IMR-90 (cell line): ENCODE data around the gene GTF2A1L. TPM values are rescaled to one million over a fixed set of nuclear protein-coding genes. Genes with fewer than 3 reads are reported as not detected.

Experiments
- ATAC-seq: fragments of 200-7000 bp; cut with Tn5 transposase; 2 replicates; pipeline ENCODE4 v1.9.1; 2020; ENCODE audit warnings: low read depth, mild to moderate bottlenecking, moderate library complexity
- BruUV-seq: library from RNA; stranded (reverse); fragments of 400-500 nt; replicated peaks from 2 replicates; lab custom pipeline; 2021; lab: Mats Ljungman, UMichigan
- CTCF ChIA-PET: fragments of 300-600 bp; formaldehyde crosslinking; extraction: SDS; loops from one replicate; lab custom pipeline; 2021; ENCODE audit warnings: antibody characterized with exemption; lab: Yijun Ruan, JAX
- POLR2A ChIA-PET: fragments of 300-600 bp; sonication (Branson Sonifier 250); formaldehyde crosslinking; loops from one replicate; lab custom pipeline; 2022; ENCODE audit warnings: antibody characterized with exemption; ENCODE audit not compliant: unreplicated experiment; lab: Charles Lee
- DNase-seq: peaks from one replicate; pipeline ENCODE4 v3.0.0; 2013
- H2AFZ ChIP-seq: replicated peaks from 2 replicates; pipeline ENCODE3; 2013; ENCODE audit warnings: low read length, mild to moderate bottlenecking; ENCODE audit not compliant: poor library complexity
- H2AK5ac ChIP-seq: 2 replicates; pipeline ENCODE4 v1.6.1; 2013; ENCODE audit warnings: low read depth, low read length, inconsistent platforms
- H2AK9ac ChIP-seq: replicated peaks from 2 replicates; pipeline ENCODE3; 2013; ENCODE audit warnings: mild to moderate bottlenecking, low read depth, low read length, moderate library complexity; ENCODE audit not compliant: poor library complexity
- H2BK120ac ChIP-seq: 2 replicates; pipeline ENCODE4 v1.6.1; 2013; ENCODE audit warnings: low read depth, low read length, inconsistent platforms
- H2BK15ac ChIP-seq: 3 replicates; pipeline ENCODE4 v1.6.1; 2013; ENCODE audit warnings: low read depth, low read length, inconsistent platforms
- H2BK20ac ChIP-seq: 2 replicates; pipeline ENCODE4 v1.6.1; 2013; ENCODE audit warnings: low read depth, mild to moderate bottlenecking, inconsistent platforms, low read length, moderate library complexity
- H2BK5ac ChIP-seq: 2 replicates; pipeline ENCODE4 v1.6.1; 2013; ENCODE audit warnings: mild to moderate bottlenecking, low read depth, low read length, inconsistent platforms; ENCODE audit not compliant: poor library complexity, severe bottlenecking
- H3K14ac ChIP-seq: replicated peaks from 2 replicates; pipeline ENCODE4 v1.6.1; 2013; ENCODE audit warnings: low read depth, low read length, inconsistent platforms
- H3K18ac ChIP-seq: 2 replicates; pipeline ENCODE4 v1.6.1; 2013; ENCODE audit warnings: low read depth, low read length, control low read depth
- H3K23ac ChIP-seq: 2 replicates; pipeline ENCODE4 v1.6.1; 2013; ENCODE audit warnings: low read depth, low read length, inconsistent platforms
- H3K27ac ChIP-seq: 2 replicates; pipeline ENCODE4 v1.5.1; 2013; ENCODE audit warnings: mild to moderate bottlenecking, control low read depth, low read length; ENCODE audit not compliant: insufficient read depth
- H3K27me3 ChIP-seq: 2 replicates; pipeline ENCODE4 v1.6.1; 2013; ENCODE audit warnings: low read length; ENCODE audit not compliant: control insufficient read depth, insufficient read depth
- H3K36me3 ChIP-seq: 2 replicates; pipeline ENCODE4 v1.6.1; 2013; ENCODE audit warnings: low read length, mixed read lengths; ENCODE audit not compliant: control insufficient read depth, insufficient read depth
- H3K4ac ChIP-seq: 2 replicates; pipeline ENCODE4 v1.6.1; 2013; ENCODE audit warnings: low read depth, low read length, inconsistent platforms
- H3K4me1 ChIP-seq: 2 replicates; pipeline ENCODE4 v1.6.1; 2013; ENCODE audit warnings: low read length, mixed read lengths; ENCODE audit not compliant: control insufficient read depth, insufficient read depth
- H3K4me2 ChIP-seq: 2 replicates; pipeline ENCODE4 v1.6.1; 2013; ENCODE audit warnings: low read depth, mild to moderate bottlenecking, control low read depth, low read length, moderate library complexity
- H3K4me3 ChIP-seq: 2 replicates; pipeline ENCODE4 v1.5.1; 2013; ENCODE audit warnings: low read depth, mild to moderate bottlenecking, control low read depth, low read length, moderate library complexity; ENCODE audit not compliant: insufficient read depth
- H3K56ac ChIP-seq: 2 replicates; pipeline ENCODE4 v1.6.1; 2013; ENCODE audit warnings: low read length, inconsistent platforms; ENCODE audit not compliant: insufficient read depth; ENCODE audit errors: extremely low read depth
- H3K79me1 ChIP-seq, 2 experiments: 2 replicates each; pipeline ENCODE4 v1.6.1; 2013; ENCODE audit warnings: low read length in 2 of 2, inconsistent platforms in 1 of 2, low read depth in 1 of 2
- H3K9ac ChIP-seq: 2 replicates; pipeline ENCODE4 v1.6.1; 2013; ENCODE audit warnings: low read depth, low read length, control low read depth
- H3K9me1 ChIP-seq: 2 replicates; pipeline ENCODE4 v1.6.1; 2013; ENCODE audit warnings: low read length, inconsistent platforms; ENCODE audit not compliant: insufficient read depth
- H3K9me3 ChIP-seq: 2 replicates; pipeline ENCODE4 v1.6.1; 2013; ENCODE audit warnings: low read length; ENCODE audit not compliant: control insufficient read depth, insufficient read depth
- H4K20me1 ChIP-seq: 2 replicates; pipeline ENCODE4 v1.6.1; 2013; ENCODE audit warnings: low read length, inconsistent platforms; ENCODE audit not compliant: insufficient read depth
- H4K5ac ChIP-seq: 2 replicates; pipeline ENCODE4 v1.6.1; 2013; ENCODE audit warnings: mild to moderate bottlenecking, low read depth, low read length, control low read depth
- H4K8ac ChIP-seq, 2 experiments: 2 replicates each; pipeline ENCODE4 v1.6.1; 2013; ENCODE audit warnings: low read depth in 2 of 2, low read length in 2 of 2, control low read depth in 1 of 2, inconsistent platforms in 1 of 2
- H4K91ac ChIP-seq: 2 replicates; pipeline ENCODE4 v1.6.1; 2013; ENCODE audit warnings: low read depth, low read length, inconsistent platforms; ENCODE audit not compliant: insufficient read depth
- BHLHE40 ChIP-seq: fragments of 150-350 bp; IDR thresholded peaks from 2 replicates; pipeline ENCODE4 v1.6.1; 2016; ENCODE audit warnings: mild to moderate bottlenecking, low read depth, low read length
- CEBPB ChIP-seq: IDR thresholded peaks from 2 replicates; pipeline ENCODE4 v1.6.1; 2012; ENCODE audit warnings: low read depth, low read length, improper control_type of control experiment
- CHD1 ChIP-seq: IDR thresholded peaks from 2 replicates; pipeline ENCODE4 v1.6.1; 2012; ENCODE audit warnings: low read depth, low read length, improper control_type of control experiment
- FOS ChIP-seq: fragments of 150-350 bp; IDR thresholded peaks from 2 replicates; pipeline ENCODE4 v1.6.1; 2016; ENCODE audit warnings: low read depth, low read length
- MAFK ChIP-seq: IDR thresholded peaks from 2 replicates; pipeline ENCODE4 v1.6.1; 2012; ENCODE audit warnings: low read depth, low read length, improper control_type of control experiment
- MAZ ChIP-seq: IDR thresholded peaks from 2 replicates; pipeline ENCODE4 v1.6.1; 2012; ENCODE audit warnings: low read depth, mild to moderate bottlenecking, low read length, improper control_type of control experiment, moderate library complexity, borderline replicate concordance
- MXI1 ChIP-seq: IDR thresholded peaks from 2 replicates; pipeline ENCODE4 v1.6.1; 2012; ENCODE audit warnings: low read depth, mild to moderate bottlenecking, low read length, moderate library complexity, borderline replicate concordance
- POLR2A ChIP-seq: IDR thresholded peaks from 2 replicates; pipeline ENCODE4 v1.6.1; 2012; ENCODE audit warnings: mild to moderate bottlenecking, low read depth, low read length
- RAD21 ChIP-seq: IDR thresholded peaks from 2 replicates; pipeline ENCODE4 v1.6.1; 2012; ENCODE audit warnings: low read length, improper control_type of control experiment
- RFX5 ChIP-seq: IDR thresholded peaks from 2 replicates; pipeline ENCODE4 v1.8.0; 2012; ENCODE audit warnings: low read depth, mild to moderate bottlenecking, low read length, moderate library complexity
- SMC3 ChIP-seq: fragments of 150-350 bp; IDR thresholded peaks from 2 replicates; pipeline ENCODE4 v1.6.1; 2016; ENCODE audit warnings: low read depth, mild to moderate bottlenecking, antibody characterized with exemption, low read length, moderate library complexity
- WGBS, 2 experiments: methylation state at CpG; one replicate each; pipeline versions ENCODE4 v1.1.5 to v1.1.7; 2013; ENCODE audit warnings: missing lambda C conversion rate in 2 of 2; ENCODE audit not compliant: insufficient read length in 1 of 2; ENCODE audit errors: extremely low coverage in 2 of 2; 5-methylcytosine and 5-hydroxymethylcytosine counted together
- dilution Hi-C: fragments of 300-500 bp; cut with HindIII; formaldehyde crosslinking; loops from one replicate; pipeline ENCODE4 v1.14.3; 2018; ENCODE audit warnings: low sequenced_read_pairs; ENCODE audit not compliant: unreplicated experiment
- in situ Hi-C: fragments of 300-500 bp; cut with MboI; formaldehyde crosslinking; loops from 3 replicates; pipeline ENCODE4 v1.14.3; 2019; ENCODE audit warnings: low sequenced_read_pairs, inconsistent platforms, mixed read lengths
- intact Hi-C: fragments of 100-400 bp; cut with micrococcal nuclease; formaldehyde crosslinking; loops from 2 replicates; pipeline ENCODE4 v1.10.0; 2022
- polyA plus RNA-seq, 3 experiments: library from polyadenylated mRNA; depleted of rRNA; stranded (reverse); fragments of >200 nt; gene quantifications; 2 replicates each; pipeline ENCODE4 v1.2.3, GENCODE V29; 2012; ENCODE audit warnings: low replicate concordance in 1 of 3
- total RNA-seq: library from RNA; depleted of rRNA; stranded (reverse); fragments of >200 nt; gene quantifications from 2 replicates; pipeline ENCODE4 v1.2.3, GENCODE V29; 2012
- TF ChIP-seq, protein P1 (sequence below): fragments of 150-350 bp; IDR thresholded peaks from 2 replicates; pipeline ENCODE4 v1.6.1; 2017; ENCODE audit warnings: mild to moderate bottlenecking, antibody characterized with exemption, low read length, low read depth

GTF2A1L gene
- total and polyA plus RNA-seq, 2 of the 4 experiments (the other 2 are of a cell fraction), result not detected

DNA sequence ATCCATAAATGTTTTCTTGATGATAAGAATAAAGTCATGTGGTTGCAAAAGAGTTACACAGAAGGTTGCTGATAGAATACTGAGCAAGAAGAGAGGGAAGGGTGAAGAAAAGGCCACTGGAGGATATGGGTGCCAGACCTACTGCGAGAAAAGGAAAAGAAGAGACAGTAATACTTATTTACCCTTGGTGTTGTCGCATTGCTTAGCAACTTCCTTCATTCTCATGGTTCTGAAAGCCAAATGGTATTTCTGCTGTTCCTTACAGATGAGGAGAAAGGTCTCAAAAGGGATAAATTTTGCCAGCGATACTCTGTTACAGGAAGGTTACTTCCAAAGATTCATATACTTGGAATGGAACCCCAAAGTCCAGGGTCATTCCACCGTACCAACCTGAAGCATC lies 75.4 kb downstream of the GTF2A1L start:
- Histone ChIP-seq H2AK5ac (peak overlapping the region; percentile 35; the same call in 1 of the 2 replicates), H3K27me3 (no peaks in the 10 kb centered on the region), H4K8ac (peak overlapping the region; percentile 54 to 84; a peak in 3 of 4 replicates), H4K20me1 (no peaks in the 10 kb centered on the region), H3K4ac (peak overlapping the region; percentile 84), H2BK120ac (peak overlapping the region; percentile 96), H3K36me3 (no peaks in the 10 kb centered on the region), H3K14ac (peak overlapping the region; percentile 85), H3K9me3 (no peaks in the 10 kb centered on the region), H3K9me1 (no peaks in the 10 kb centered on the region), H3K9ac (no peak overlapping the region), H2BK20ac (peak overlapping the region; percentile 96), H2BK5ac (peak overlapping the region; percentile 82), H2AFZ (no peak overlapping the region), H3K18ac (peak overlapping the region; percentile 99), H3K79me1 (no peaks in the 10 kb centered on the region), H3K56ac (peak overlapping the region; percentile 51; the same call in 1 of the 2 replicates), H2BK15ac (peak overlapping the region; percentile 81; the same call in 2 of the 3 replicates), H3K27ac (no peak overlapping the region), H4K91ac (peak overlapping the region; percentile 69), H3K4me3 (no peak overlapping the region), H3K4me2 (no peak overlapping the region), H3K23ac (no peak overlapping the region), H2AK9ac (no peak overlapping the region), H3K4me1 (peaks cover 4% of the 10 kb centered on the region; the same call in 1 of the 2 replicates), H4K5ac (peak overlapping the region; percentile 82)
- no TSS peak for BruUV-seq
- POLR2A ChIA-PET, result no interaction called here
- CTCF ChIA-PET, result no interaction called here
- DNase-seq (peak; percentile 12), ATAC-seq (no peak)
- no CpG with 5 or more reads among the region's 4 CpGs for WGBS, 2 experiments
- intact Hi-C loops (loop anchor here (5.0 kb wide), 1 partner anchor 91 kb away; no protein-coding TSS in a partner anchor), dilution Hi-C loops (no loop called here), in situ Hi-C loops (no loop called here)
- TF ChIP-seq, protein P1, sequence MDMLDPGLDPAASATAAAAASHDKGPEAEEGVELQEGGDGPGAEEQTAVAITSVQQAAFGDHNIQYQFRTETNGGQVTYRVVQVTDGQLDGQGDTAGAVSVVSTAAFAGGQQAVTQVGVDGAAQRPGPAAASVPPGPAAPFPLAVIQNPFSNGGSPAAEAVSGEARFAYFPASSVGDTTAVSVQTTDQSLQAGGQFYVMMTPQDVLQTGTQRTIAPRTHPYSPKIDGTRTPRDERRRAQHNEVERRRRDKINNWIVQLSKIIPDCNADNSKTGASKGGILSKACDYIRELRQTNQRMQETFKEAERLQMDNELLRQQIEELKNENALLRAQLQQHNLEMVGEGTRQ, result no peak
- TF ChIP-seq FOS (no peak), SMC3 (no peak), POLR2A (no peak), RAD21 (no peak), CEBPB (no peak), MAFK (no peak), CHD1 (no peak), BHLHE40 (no peak), RFX5 (no peak), MAZ (no peak), MXI1 (no peak)
